K562 (cell line): ENCODE measurements around the gene IDH2. TPM values are rescaled to one million over a fixed set of nuclear protein-coding genes. Genes with fewer than 3 reads are reported as not detected.

ENCODE experiments used
- CBX1 ChIP-seq: sonication (generic); IDR thresholded peaks from 2 replicates; pipeline ENCODE4 v1.6.1; 2016; ENCODE audit warnings: antibody characterized with exemption, low read depth, mild to moderate bottlenecking
- CBX3 ChIP-seq, 2 experiments: IDR thresholded peaks; 1 replicate in 1 of 2; 2 replicates in 1 of 2; pipeline ENCODE4 v1.6.1; 2012; ENCODE audit warnings: inconsistent platforms in 2 of 2, low read length in 2 of 2, borderline replicate concordance in 1 of 2, control low read depth in 1 of 2
- CBX5 ChIP-seq: IDR thresholded peaks from 2 replicates; pipeline ENCODE4 v1.6.1; 2014; ENCODE audit warnings: low read depth, borderline replicate concordance
- DACH1 ChIP-seq: fragments of 450-650 bp; IDR thresholded peaks from 2 replicates; pipeline ENCODE4 v1.6.1; 2018; ENCODE audit not compliant: partially characterized antibody
- HDGF ChIP-seq: fragments of 450-650 bp; IDR thresholded peaks from 2 replicates; pipeline ENCODE4 v1.6.1; 2016
- JUND ChIP-seq, 2 experiments: IDR thresholded peaks; 2 replicates in 1 of 2; 3 replicates in 1 of 2; pipeline ENCODE4 v1.6.1; 2011; ENCODE audit warnings: borderline replicate concordance in 2 of 2, low read depth in 2 of 2, low read length in 2 of 2, improper control_type of control experiment in 1 of 2, missing biosample characterization in 1 of 2, missing genetic modification characterization in 1 of 2, missing genetic modification reagents in 1 of 2
- MYBL2 ChIP-seq, 2 experiments: fragments of 450-650 bp in 1 of 2; sonication (generic) in 1 of 2; formaldehyde crosslinking in 1 of 2; IDR thresholded peaks; 2 replicates each; pipeline versions ENCODE4 v1.6.1 to v1.8.1; 2017 to 2022; ENCODE audit warnings: borderline replicate concordance in 1 of 2, inconsistent platforms in 1 of 2, low read depth in 1 of 2, mild to moderate bottlenecking in 1 of 2, missing genetic modification reagents in 1 of 2, moderate library complexity in 1 of 2
- NR2C2 ChIP-seq, 2 experiments: fragments of 200-800 bp in 1 of 2; sonication (Bioruptor generic) in 1 of 2; sonication (generic) in 1 of 2; formaldehyde crosslinking in 1 of 2; IDR thresholded peaks; 2 replicates each; pipeline versions ENCODE4 v1.6.1 to v1.8.0; 2016 to 2022; ENCODE audit warnings: mild to moderate bottlenecking in 1 of 2, missing compliant biosample characterization in 1 of 2, missing genetic modification characterization in 1 of 2, missing genetic modification reagents in 1 of 2
- POLR3G ChIP-seq: IDR thresholded peaks from 2 replicates; pipeline ENCODE4 v1.6.1; 2011; ENCODE audit not compliant: insufficient read length, insufficient replicate concordance; ENCODE audit errors: extremely low read depth
- TRIM28 ChIP-seq: fragments of 450-650 bp; IDR thresholded peaks from 2 replicates; pipeline ENCODE4 v1.6.1; 2017
- polyA plus RNA-seq, 8 experiments: library from polyadenylated mRNA; depleted of rRNA in 4 of 8; stranded (reverse) in 5 of 8; unstranded in 3 of 8; fragments of >200 nt; fragmentation: Nextera tagmentation in 2 of 8; fragmentation: Illumina TruSeq in 1 of 8; extraction: Ambion mirVana in 2 of 8; extraction: Trizol in 1 of 8; gene quantifications; 2 replicates each; pipeline versions ENCODE4 v1.2.1 to v1.2.3, GENCODE V29; 2011 to 2014; ENCODE audit warnings: inconsistent platforms in 1 of 8, missing spikeins in 1 of 8
- total RNA-seq, 7 experiments: library from RNA; depleted of rRNA in 6 of 7; stranded (reverse); fragments of >200 nt in 6 of 7; fragmentation: Illumina TruSeq in 2 of 7; extraction: Trizol in 2 of 7; gene quantifications; 2 replicates each; pipeline versions ENCODE4 v1.2.1 to v1.2.3, GENCODE V29; 2011 to 2021; ENCODE audit warnings: low replicate concordance in 1 of 7
- TF ChIP-seq, protein P1 (sequence below), 2 experiments: fragments of 450-650 bp; IDR thresholded peaks; 2 replicates each; pipeline ENCODE4 v1.6.1; 2016; ENCODE audit warnings: mild to moderate bottlenecking in 2 of 2, borderline replicate concordance in 1 of 2, low read depth in 1 of 2, moderate library complexity in 1 of 2
- TF ChIP-seq, protein P2 (sequence below): sonication (generic); formaldehyde crosslinking; IDR thresholded peaks from 2 replicates; pipeline ENCODE4 v1.8.0; 2022; ENCODE audit warnings: missing genetic modification reagents, mild to moderate bottlenecking, moderate library complexity, borderline replicate concordance

Gene IDH2
- total and polyA plus RNA-seq, 9 of the 15 experiments (the other 6 are each of a cell fraction or from before 2014, with no cell fraction given), result 0.70 to 99.9 (median 59.2) TPM

DNA sequence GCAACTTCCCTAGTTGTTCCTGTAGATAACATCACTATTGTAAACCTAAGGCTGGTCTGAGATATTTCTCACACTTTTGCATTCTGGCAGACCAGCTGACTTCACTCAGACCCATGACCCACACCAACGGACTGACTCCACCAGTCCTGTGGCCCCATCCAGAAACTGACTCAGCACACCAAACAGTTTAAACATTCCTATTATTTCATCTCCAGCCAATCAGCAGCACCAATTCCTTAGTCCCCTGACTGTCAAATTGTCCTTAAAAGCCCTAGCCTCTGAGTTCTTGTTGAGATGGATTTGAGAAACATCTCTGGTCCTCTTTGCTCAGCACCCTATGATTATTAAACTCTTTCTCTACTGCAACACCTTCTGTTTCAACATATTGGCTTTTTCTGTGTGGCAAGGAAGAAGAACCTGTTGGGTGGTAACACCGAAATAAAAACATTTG, 12.2 kb upstream of the IDH2 start (continued):
- TF ChIP-seq POLR3G (no peak), TRIM28 (peak; percentile 96), CBX5 (peak; percentile 91), DACH1 (no peak), MYBL2 (IDR thresholded peaks at IDR 0.05; ENCODE audit: low read depth) (peak; percentile 88), MYBL2 (CRISPR knock-in tag; IDR thresholded peaks at IDR 0.05; ENCODE audit: borderline replicate concordance) (no peak), HDGF (no peak), NR2C2 (CRISPR knock-in tag; IDR thresholded peaks at IDR 0.05) (no peak), NR2C2 (tag; IDR thresholded peaks at IDR 0.05) (peak; percentile 53; the same call in 1 of the 2 replicates), CBX3 (IDR thresholded peaks at IDR 0.05; ENCODE audit: borderline replicate concordance in 1 of 2, low read length in 2 of 2) (peak in 1 of 2 experiments; percentile 95; a peak in 2 of 3 replicates), CBX1 (peak; percentile 71; the same call in 1 of the 2 replicates), JUND (IDR thresholded peaks at IDR 0.05; ENCODE audit: borderline replicate concordance, low read depth, low read length) (peak; percentile 23; the same call in 1 of the 2 replicates), JUND (tag; IDR thresholded peaks at IDR 0.05; ENCODE audit: borderline replicate concordance, low read depth, low read length) (peak; percentile 25; the same call in 1 of the 3 replicates)
- TF ChIP-seq, protein P1, sequence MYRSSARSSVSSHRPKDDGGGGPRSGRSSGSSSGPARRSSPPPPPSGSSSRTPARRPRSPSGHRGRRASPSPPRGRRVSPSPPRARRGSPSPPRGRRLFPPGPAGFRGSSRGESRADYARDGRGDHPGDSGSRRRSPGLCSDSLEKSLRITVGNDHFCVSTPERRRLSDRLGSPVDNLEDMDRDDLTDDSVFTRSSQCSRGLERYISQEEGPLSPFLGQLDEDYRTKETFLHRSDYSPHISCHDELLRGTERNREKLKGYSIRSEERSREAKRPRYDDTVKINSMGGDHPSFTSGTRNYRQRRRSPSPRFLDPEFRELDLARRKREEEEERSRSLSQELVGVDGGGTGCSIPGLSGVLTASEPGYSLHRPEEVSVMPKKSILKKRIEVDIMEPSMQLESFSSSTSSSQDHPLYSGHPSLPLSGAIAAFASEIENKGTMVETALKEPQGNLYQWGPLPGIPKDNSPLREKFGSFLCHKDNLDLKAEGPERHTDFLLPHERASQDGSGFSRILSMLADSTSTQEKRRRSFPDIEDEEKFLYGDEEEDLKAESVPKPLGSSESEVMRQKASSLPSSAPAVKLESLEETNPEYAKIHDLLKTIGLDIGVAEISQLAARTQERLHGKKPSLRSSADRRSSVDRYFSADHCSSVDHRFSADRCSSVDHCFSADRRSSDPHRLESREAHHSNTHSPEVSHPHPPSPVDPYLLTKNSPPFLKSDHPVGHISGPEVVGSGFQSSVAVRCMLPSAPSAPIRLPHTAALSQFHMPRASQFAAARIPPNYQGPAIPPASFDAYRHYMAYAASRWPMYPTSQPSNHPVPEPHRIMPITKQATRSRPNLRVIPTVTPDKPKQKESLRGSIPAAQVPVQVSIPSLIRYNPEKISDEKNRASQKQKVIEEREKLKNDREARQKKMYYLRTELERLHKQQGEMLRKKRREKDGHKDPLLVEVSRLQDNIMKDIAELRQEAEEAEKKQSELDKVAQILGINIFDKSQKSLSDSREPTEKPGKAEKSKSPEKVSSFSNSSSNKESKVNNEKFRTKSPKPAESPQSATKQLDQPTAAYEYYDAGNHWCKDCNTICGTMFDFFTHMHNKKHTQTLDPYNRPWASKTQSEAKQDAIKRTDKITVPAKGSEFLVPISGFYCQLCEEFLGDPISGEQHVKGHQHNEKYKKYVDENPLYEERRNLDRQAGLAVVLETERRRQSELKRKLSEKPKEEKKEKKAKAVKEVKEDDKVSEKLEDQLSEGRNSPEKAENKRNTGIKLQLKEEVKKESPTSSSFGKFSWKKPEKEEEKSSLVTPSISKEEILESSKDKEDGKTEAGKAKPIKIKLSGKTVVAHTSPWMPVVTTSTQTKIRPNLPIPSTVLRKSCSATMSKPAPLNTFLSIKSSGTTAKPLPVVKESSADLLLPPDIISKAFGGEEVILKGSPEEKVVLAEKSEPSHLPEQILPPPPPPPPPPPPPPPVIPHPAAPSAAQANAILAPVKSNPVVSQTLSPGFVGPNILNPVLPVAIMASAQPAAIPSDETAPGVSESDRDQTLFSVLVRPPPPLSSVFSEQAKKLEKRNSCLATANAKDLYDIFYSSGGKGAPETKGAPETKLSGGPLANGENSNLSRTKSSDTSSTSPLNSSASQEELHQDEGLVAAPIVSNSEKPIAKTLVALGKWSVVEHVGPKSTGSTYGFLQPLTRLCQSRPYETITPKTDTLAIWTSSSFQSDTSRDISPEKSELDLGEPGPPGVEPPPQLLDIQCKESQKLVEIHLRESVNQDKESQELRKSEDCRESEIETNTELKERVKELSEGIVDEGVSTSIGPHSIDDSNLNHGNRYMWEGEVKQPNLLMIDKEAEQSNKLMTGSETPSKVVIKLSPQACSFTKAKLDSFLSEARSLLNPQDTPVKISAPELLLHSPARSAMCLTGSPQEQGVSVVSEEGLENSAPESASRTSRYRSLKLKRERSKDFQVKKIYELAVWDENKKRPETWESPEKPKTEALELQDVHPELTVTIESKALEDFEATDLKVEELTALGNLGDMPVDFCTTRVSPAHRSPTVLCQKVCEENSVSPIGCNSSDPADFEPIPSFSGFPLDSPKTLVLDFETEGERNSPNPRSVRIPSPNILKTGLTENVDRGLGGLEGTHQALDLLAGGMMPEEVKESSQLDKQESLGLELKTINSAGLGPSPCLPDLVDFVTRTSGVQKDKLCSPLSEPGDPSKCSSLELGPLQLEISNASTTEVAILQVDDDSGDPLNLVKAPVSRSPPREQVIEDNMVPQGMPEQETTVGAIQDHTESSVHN (IDR thresholded peaks at IDR 0.05; ENCODE audit: borderline replicate concordance in 1 of 2, low read depth in 1 of 2), result 0 out of 4 replicates have a peak, but pooled peaks of 1 of the 2 experiments have one; percentile 52
- TF ChIP-seq, protein P2, sequence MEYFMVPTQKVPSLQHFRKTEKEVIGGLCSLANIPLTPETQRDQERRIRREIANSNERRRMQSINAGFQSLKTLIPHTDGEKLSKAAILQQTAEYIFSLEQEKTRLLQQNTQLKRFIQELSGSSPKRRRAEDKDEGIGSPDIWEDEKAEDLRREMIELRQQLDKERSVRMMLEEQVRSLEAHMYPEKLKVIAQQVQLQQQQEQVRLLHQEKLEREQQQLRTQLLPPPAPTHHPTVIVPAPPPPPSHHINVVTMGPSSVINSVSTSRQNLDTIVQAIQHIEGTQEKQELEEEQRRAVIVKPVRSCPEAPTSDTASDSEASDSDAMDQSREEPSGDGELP (CRISPR knock-in tag), result peak; percentile 51; the same call in 1 of the 2 replicates
